Liver (tissue), 3 donors: ENCODE data around the gene PDZRN4.

Source experiments
- EGR1 ChIP-seq, 2 donors: IDR thresholded peaks; 2 replicates each; pipeline ENCODE4 v1.6.1; 2016 to 2018; ENCODE audit warnings: antibody characterized with exemption in 2 of 2, low read depth in 2 of 2
- FOXA1 ChIP-seq: IDR thresholded peaks from 2 replicates; pipeline ENCODE4 v1.6.1; 2016; ENCODE audit warnings: antibody characterized with exemption
- FOXA2 ChIP-seq: IDR thresholded peaks from 2 replicates; pipeline ENCODE4 v1.6.1; 2016; ENCODE audit warnings: antibody characterized with exemption
- GABPA ChIP-seq, 2 donors: IDR thresholded peaks in 1 of 2; conservative IDR thresholded peaks in 1 of 2; 2 replicates each; pipeline ENCODE4 v1.6.1; 2016; ENCODE audit warnings: antibody characterized with exemption in 2 of 2, mild to moderate bottlenecking in 1 of 2, moderate library complexity in 1 of 2
- HNF4A ChIP-seq, 2 donors: conservative IDR thresholded peaks; 2 replicates each; pipeline ENCODE4 v1.6.1; 2016; ENCODE audit warnings: antibody characterized with exemption in 2 of 2, mild to moderate bottlenecking in 2 of 2
- RAD21 ChIP-seq, 2 donors: IDR thresholded peaks; 2 replicates each; pipeline ENCODE4 v1.6.1; 2016; ENCODE audit warnings: antibody characterized with exemption in 2 of 2, mild to moderate bottlenecking in 2 of 2
- SP1 ChIP-seq: IDR thresholded peaks from 2 replicates; pipeline ENCODE4 v1.6.1; 2018; ENCODE audit warnings: antibody characterized with exemption, mild to moderate bottlenecking
- TAF1 ChIP-seq: conservative IDR thresholded peaks from 2 replicates; pipeline ENCODE4 v1.6.1; 2016; ENCODE audit warnings: antibody characterized with exemption, mild to moderate bottlenecking
- TF ChIP-seq, protein P1 (sequence below): IDR thresholded peaks from 2 replicates; pipeline ENCODE4 v1.6.1; 2016; ENCODE audit warnings: antibody characterized with exemption
- TF ChIP-seq, protein P2 (sequence below): fragments of 150-350 bp; IDR thresholded peaks from 2 replicates; pipeline ENCODE4 v1.5.1; 2017; ENCODE audit warnings: improper control_type of control experiment, low read depth, low read length; ENCODE audit not compliant: missing input control
- donor health status: healthy.
- donor health status: healthy.

DNA sequence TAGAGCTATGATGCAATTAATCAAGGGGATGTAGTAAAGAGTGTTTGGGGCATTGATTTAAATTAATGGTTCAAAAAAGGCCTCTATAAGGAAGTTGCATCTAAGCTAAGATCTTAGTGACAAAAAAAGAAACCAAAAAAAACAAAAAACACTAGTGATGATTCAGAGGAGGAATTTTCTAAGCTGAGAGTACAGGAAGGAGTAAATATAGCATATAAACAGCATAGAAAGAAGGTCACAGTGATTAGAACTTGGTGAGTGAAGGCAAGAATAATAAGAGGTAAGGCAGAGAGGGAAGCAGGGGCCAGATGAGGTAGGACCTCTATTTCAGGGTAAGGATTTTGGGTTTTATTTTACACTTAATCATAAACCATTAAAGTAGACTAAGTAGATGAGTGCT is 48.0 kb upstream of the PDZRN4 start:
- TF ChIP-seq, protein P1, sequence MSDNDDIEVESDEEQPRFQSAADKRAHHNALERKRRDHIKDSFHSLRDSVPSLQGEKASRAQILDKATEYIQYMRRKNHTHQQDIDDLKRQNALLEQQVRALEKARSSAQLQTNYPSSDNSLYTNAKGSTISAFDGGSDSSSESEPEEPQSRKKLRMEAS, result no peak
- TF ChIP-seq FOXA1 (no peak), HNF4A (conservative IDR thresholded peaks at IDR 0.05) (no peak), GABPA (IDR thresholded peaks at IDR 0.05 in 1 of 2, conservative IDR thresholded peaks at IDR 0.05 in 1 of 2) (no peak), SP1 (no peak), RAD21 (IDR thresholded peaks at IDR 0.05) (no peak), EGR1 (IDR thresholded peaks at IDR 0.05; ENCODE audit: low read depth in 2 of 2) (no peak), FOXA2 (no peak), TAF1 (no peak)
- TF ChIP-seq, protein P2, sequence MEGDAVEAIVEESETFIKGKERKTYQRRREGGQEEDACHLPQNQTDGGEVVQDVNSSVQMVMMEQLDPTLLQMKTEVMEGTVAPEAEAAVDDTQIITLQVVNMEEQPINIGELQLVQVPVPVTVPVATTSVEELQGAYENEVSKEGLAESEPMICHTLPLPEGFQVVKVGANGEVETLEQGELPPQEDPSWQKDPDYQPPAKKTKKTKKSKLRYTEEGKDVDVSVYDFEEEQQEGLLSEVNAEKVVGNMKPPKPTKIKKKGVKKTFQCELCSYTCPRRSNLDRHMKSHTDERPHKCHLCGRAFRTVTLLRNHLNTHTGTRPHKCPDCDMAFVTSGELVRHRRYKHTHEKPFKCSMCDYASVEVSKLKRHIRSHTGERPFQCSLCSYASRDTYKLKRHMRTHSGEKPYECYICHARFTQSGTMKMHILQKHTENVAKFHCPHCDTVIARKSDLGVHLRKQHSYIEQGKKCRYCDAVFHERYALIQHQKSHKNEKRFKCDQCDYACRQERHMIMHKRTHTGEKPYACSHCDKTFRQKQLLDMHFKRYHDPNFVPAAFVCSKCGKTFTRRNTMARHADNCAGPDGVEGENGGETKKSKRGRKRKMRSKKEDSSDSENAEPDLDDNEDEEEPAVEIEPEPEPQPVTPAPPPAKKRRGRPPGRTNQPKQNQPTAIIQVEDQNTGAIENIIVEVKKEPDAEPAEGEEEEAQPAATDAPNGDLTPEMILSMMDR, result no peak
